SU-DHL-6 (cell line): ENCODE measurements around the gene GRAP.
A peak's percentile ranks its signal among the peaks of the same experiment; 100 is the strongest.

ENCODE experiments used
- H2AFZ ChIP-seq: fragments of 200-600 bp; sonication (generic); 2 replicates; pipeline ENCODE4 v1.6.1; 2014; ENCODE audit warnings: low read depth, mild to moderate bottlenecking, moderate library complexity, mixed read lengths, antibody characterized with exemption, low read length; ENCODE audit not compliant: severe bottlenecking
- H3F3A ChIP-seq: fragments of 200-600 bp; shearing (Covaris generic); 2 replicates; pipeline ENCODE4 v1.6.0; 2016; ENCODE audit warnings: antibody characterized with exemption, mild to moderate bottlenecking; ENCODE audit not compliant: insufficient read depth
- H3K27ac ChIP-seq: fragments of 200-600 bp; sonication (generic); 2 replicates; pipeline ENCODE4 v1.5.1; 2016; ENCODE audit warnings: low read depth, mild to moderate bottlenecking, low read length, moderate library complexity, mixed read lengths
- H3K27me3 ChIP-seq: fragments of 200-600 bp; sonication (generic), shearing (Covaris generic); 2 replicates; pipeline ENCODE4 v1.6.0; 2014; ENCODE audit warnings: mild to moderate bottlenecking, low read length
- H3K36me3 ChIP-seq: fragments of 200-600 bp; sonication (generic); 2 replicates; pipeline ENCODE4 v1.6.1; 2014; ENCODE audit warnings: mild to moderate bottlenecking, low read length, mixed read lengths
- H3K4me2 ChIP-seq: fragments of 300-600, 200-600 bp; shearing (Covaris generic), sonication (generic); 2 replicates; pipeline ENCODE4 v1.6.0; 2014; ENCODE audit warnings: low read length, low read depth, mild to moderate bottlenecking; ENCODE audit not compliant: poor library complexity, severe bottlenecking
- H3K4me3 ChIP-seq: fragments of 200-600 bp; sonication (generic); 2 replicates; pipeline ENCODE4 v1.5.1; 2014; ENCODE audit warnings: antibody characterized with exemption, low read length, mild to moderate bottlenecking, mixed read lengths; ENCODE audit not compliant: insufficient read depth, poor library complexity, severe bottlenecking
- H3K79me2 ChIP-seq: fragments of 200-600 bp; sonication (generic); 2 replicates; pipeline ENCODE4 v1.6.1; 2014; ENCODE audit warnings: mild to moderate bottlenecking, low read length, moderate library complexity; ENCODE audit not compliant: insufficient read depth
- H3K9ac ChIP-seq: fragments of 200-600 bp; sonication (generic); 2 replicates; pipeline ENCODE4 v1.7.0; 2014; ENCODE audit warnings: mild to moderate bottlenecking, low read length
- H3K9me2 ChIP-seq: fragments of 200-600 bp; sonication (generic); replicated peaks from 2 replicates; pipeline ENCODE4 v1.6.1; 2014; ENCODE audit warnings: low read length; ENCODE audit not compliant: insufficient read depth
- H3K9me3 ChIP-seq: fragments of 200-600 bp; sonication (generic); 2 replicates; pipeline ENCODE4 v1.6.1; 2014; ENCODE audit warnings: low read length, mixed read lengths; ENCODE audit not compliant: insufficient read depth
- H4K20me1 ChIP-seq: fragments of 200-600 bp; sonication (generic); 2 replicates; pipeline ENCODE4 v1.6.1; 2014; ENCODE audit warnings: low read depth, mild to moderate bottlenecking, antibody characterized with exemption, low read length, moderate library complexity, mixed read lengths
- EZH2phosphoT487 ChIP-seq: fragments of 200-600 bp; sonication (generic), shearing (Covaris generic); conservative IDR thresholded peaks from 2 replicates; pipeline ENCODE4 v1.6.1; 2018; ENCODE audit warnings: mild to moderate bottlenecking, antibody characterized with exemption, low read length, moderate library complexity, mixed read lengths
- TF ChIP-seq, protein P1 (sequence below): fragments of 200-600 bp; sonication (generic); IDR thresholded peaks from one replicate; pipeline ENCODE4 v1.5.1; 2017; ENCODE audit warnings: antibody characterized with exemption, mild to moderate bottlenecking, low read length, moderate library complexity; ENCODE audit not compliant: insufficient read depth, poor library complexity, severe bottlenecking

GRAP gene

GRCh38 chr17:19005789-19006430, 40.8 kb downstream of the GRAP start:
- H3K9me2 ChIP-seq, result no peaks in the 10 kb centered on the region
- no peak overlapping the region for H3K4me3 ChIP-seq
- H3F3A ChIP-seq, result peaks cover 9% of the 10 kb centered on the region; the same call in 1 of the 2 replicates
- H4K20me1 ChIP-seq, result no peaks in the 10 kb centered on the region
- H3K79me2 ChIP-seq, result peaks cover 19% of the 10 kb centered on the region; the same call in 1 of the 2 replicates
- no peaks in the 10 kb centered on the region for H3K9me3 ChIP-seq
- H2AFZ ChIP-seq, result no peak overlapping the region
- no peaks in the 10 kb centered on the region for H3K36me3 ChIP-seq
- H3K4me2 ChIP-seq, result no peak overlapping the region
- H3K27me3 ChIP-seq, result no peaks in the 10 kb centered on the region
- TF ChIP-seq, protein P1, sequence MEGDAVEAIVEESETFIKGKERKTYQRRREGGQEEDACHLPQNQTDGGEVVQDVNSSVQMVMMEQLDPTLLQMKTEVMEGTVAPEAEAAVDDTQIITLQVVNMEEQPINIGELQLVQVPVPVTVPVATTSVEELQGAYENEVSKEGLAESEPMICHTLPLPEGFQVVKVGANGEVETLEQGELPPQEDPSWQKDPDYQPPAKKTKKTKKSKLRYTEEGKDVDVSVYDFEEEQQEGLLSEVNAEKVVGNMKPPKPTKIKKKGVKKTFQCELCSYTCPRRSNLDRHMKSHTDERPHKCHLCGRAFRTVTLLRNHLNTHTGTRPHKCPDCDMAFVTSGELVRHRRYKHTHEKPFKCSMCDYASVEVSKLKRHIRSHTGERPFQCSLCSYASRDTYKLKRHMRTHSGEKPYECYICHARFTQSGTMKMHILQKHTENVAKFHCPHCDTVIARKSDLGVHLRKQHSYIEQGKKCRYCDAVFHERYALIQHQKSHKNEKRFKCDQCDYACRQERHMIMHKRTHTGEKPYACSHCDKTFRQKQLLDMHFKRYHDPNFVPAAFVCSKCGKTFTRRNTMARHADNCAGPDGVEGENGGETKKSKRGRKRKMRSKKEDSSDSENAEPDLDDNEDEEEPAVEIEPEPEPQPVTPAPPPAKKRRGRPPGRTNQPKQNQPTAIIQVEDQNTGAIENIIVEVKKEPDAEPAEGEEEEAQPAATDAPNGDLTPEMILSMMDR, result no peak
- TF ChIP-seq EZH2phosphoT487, result no peak
- H3K27ac ChIP-seq, result no peak overlapping the region
- no peak overlapping the region for H3K9ac ChIP-seq

DNA sequence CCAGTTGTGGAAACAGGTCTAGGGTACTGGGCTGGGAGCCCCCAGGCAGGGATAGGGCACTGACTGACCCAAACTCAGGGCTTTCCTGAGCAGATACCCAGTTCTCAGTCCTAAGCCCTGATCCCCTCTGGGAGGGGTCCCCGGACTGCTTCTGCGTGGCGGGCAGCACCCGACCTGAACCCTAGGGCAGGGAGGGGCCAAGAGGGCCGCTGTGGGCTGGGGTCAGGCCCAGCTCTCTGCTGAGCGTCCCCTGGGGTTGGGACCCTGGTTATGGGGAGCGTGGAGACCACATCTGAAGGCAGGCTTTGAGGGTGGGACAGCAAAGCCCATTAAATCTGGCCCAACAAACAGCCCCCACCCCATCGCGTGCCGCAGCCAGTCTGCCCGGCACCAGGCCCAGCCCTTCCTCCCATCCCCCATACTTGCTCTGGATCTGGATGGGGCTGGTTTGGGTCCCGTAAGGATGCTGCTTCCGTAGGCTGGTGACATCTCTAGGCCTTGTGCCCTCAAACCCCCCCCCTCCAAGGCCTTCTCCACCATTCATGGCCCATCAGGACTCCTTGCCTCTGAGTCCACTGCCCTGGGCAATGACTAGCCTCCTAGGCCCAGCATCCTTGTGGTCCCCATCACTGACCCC, 41.5 kb downstream of the GRAP start:
- H3K9me2 ChIP-seq, result no peaks in the 10 kb centered on the region
- H4K20me1 ChIP-seq, result no peaks in the 10 kb centered on the region
- H3K4me2 ChIP-seq, result peak overlapping the region; percentile 82
- peak overlapping the region; percentile 97 for H3K4me3 ChIP-seq
- TF ChIP-seq EZH2phosphoT487, result no peak
- TF ChIP-seq, protein P1, result no peak
- H3K27ac ChIP-seq, result peak overlapping the region; percentile 40; the same call in 1 of the 2 replicates
- no peaks in the 10 kb centered on the region for H3K9me3 ChIP-seq
- H3F3A ChIP-seq, result peaks cover 9% of the 10 kb centered on the region; the same call in 1 of the 2 replicates
- peak overlapping the region; percentile 89 for H3K9ac ChIP-seq
- H3K79me2 ChIP-seq, result peaks cover 19% of the 10 kb centered on the region; the same call in 1 of the 2 replicates
- H3K27me3 ChIP-seq, result no peaks in the 10 kb centered on the region
- H2AFZ ChIP-seq, result peak overlapping the region; percentile 89
- H3K36me3 ChIP-seq, result no peaks in the 10 kb centered on the region

DNA sequence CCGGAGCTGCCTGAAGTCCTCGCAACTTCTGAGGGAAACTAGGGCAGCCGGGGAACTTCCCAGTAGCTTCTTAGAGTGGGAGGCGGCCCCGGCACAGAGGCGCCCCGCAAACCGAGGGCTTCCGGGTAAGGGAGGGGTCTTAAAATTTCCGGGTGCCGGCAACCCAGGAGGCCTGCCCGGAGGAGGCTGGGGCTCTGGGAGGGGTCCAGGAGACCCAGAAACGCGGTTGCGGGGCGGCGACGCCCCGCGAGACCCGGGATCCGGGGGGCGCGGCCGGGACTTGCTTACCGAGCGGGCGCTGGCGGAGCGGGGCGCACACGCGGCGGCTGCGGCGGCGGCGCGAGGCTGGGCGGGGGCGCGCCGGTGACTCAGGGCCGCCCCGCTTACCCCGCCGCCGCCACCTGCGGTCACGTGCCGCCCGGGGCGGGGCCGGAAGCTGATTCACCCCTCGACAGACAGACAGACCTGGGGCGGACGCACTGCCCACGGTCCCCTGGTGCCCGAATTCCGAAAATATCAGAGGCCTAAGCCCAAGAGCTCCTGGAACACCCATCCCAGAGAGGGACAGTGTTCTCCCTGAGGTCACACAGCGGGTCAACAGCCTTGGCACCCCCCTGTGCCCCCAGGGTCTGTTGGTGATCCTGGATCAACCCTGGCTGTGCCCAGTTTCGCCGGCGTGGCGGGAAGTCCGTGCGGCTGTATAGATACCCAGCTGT, 42.2 kb downstream of the GRAP start, which contains the start of gene FAM83G:
FAM83G (minus strand) TSS at position 344 of the 716 bp plus-strand sequence. CDS start 723 bp downstream, outside the sequence.
- Histone ChIP-seq H3K9me3 (no peaks in the 10 kb centered on the region), H3K4me3 (peak within 1 kb of the TSS; percentile 97), H3K27ac (peak within 1 kb of the TSS; percentile 65), H2AFZ (peak within 1 kb of the TSS; percentile 89), H3K79me2 (peaks cover 19% of the 10 kb centered on the region; the same call in 1 of the 2 replicates), H3F3A (peaks cover 9% of the 10 kb centered on the region; the same call in 1 of the 2 replicates), H3K36me3 (no peaks in the 10 kb centered on the region), H4K20me1 (no peaks in the 10 kb centered on the region), H3K9me2 (no peaks in the 10 kb centered on the region), H3K27me3 (no peaks in the 10 kb centered on the region), H3K9ac (peak within 1 kb of the TSS; percentile 89), H3K4me2 (peak within 1 kb of the TSS; percentile 82)
- TF ChIP-seq, protein P1, result no peak
- TF ChIP-seq EZH2phosphoT487, result no peak
